ENCODE measurements around the gene TSFM.

The TSFM gene

DNA sequence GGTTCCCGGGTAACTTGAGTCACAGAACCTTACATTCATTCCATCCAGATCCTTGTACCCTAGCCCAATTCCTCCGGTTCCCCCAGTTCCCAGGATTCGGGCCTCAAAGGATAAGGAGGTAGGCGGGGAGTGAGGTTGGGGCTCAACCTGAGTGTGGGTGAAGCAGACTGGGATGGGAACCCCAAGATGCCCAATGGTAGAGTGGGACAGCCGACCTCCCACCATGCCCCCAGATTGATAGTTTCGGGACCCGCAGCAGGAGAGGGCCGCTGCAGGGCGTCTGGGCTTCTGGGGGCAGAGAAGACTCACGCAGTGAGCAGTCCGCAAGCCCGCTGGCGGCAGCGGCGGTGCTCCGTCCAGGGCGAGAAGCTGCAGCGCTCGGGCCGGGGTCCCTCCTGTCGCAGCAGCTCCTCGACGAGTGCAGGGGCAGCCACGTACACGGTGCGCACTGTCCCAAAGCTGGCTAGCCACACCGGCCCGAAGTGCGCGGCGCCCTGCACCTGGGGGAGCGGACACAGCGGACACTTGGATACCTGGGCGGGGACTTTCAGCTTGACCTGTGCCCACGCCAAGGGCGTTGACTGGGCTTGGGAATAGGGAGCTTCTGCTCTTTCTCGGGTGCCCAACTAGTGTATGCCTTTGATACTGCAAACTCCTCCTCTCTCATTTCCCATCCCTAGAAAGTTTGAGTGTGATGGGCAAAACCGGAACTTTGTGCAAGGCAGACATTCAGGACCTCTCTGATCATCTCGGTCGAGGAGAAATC is 16.7 kb upstream of the TSFM start:
- no peak for TF ChIP-seq ZFX (IDR thresholded peaks at IDR 0.05; ENCODE audit: borderline replicate concordance)
- TF ChIP-seq, protein P1, sequence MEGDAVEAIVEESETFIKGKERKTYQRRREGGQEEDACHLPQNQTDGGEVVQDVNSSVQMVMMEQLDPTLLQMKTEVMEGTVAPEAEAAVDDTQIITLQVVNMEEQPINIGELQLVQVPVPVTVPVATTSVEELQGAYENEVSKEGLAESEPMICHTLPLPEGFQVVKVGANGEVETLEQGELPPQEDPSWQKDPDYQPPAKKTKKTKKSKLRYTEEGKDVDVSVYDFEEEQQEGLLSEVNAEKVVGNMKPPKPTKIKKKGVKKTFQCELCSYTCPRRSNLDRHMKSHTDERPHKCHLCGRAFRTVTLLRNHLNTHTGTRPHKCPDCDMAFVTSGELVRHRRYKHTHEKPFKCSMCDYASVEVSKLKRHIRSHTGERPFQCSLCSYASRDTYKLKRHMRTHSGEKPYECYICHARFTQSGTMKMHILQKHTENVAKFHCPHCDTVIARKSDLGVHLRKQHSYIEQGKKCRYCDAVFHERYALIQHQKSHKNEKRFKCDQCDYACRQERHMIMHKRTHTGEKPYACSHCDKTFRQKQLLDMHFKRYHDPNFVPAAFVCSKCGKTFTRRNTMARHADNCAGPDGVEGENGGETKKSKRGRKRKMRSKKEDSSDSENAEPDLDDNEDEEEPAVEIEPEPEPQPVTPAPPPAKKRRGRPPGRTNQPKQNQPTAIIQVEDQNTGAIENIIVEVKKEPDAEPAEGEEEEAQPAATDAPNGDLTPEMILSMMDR (IDR thresholded peaks at IDR 0.05): no peak
- peak overlapping the region; percentile 83 for H3K27ac ChIP-seq

- H3K27ac ChIP-seq: peak within 1 kb of the TSS; percentile 83
Observed at GRCh38 chr12:57766464-57767304, 15.9 kb upstream of the TSFM start, which contains the start of gene CYP27B1. Gene CYP27B1, minus strand, starts transcription at chr12:57767078. Its CDS starts 37 bp downstream, at chr12:57767041.

GRCh38 chr12:57767305-57767698 is 15.3 kb upstream of the TSFM start:
- TF ChIP-seq, protein P1 (IDR thresholded peaks at IDR 0.05): no peak
- no peak for TF ChIP-seq ZFX (IDR thresholded peaks at IDR 0.05; ENCODE audit: borderline replicate concordance)
- H3K27ac ChIP-seq: peak overlapping the region; percentile 83

More at GRCh38 chr12:57766464-57767304, 15.9 kb upstream of the TSFM start, which contains the start of gene CYP27B1:
- TF ChIP-seq, protein P1 (IDR thresholded peaks at IDR 0.05): peak; percentile 44
- TF ChIP-seq ZFX (IDR thresholded peaks at IDR 0.05; ENCODE audit: borderline replicate concordance): no peak

- peak overlapping the region; percentile 83 for H3K27ac ChIP-seq
- TF ChIP-seq, protein P1 (IDR thresholded peaks at IDR 0.05): no peak
- TF ChIP-seq ZFX (IDR thresholded peaks at IDR 0.05; ENCODE audit: borderline replicate concordance): no peak
Observed at GRCh38 chr12:57767876-57768275, 14.7 kb upstream of the TSFM start.

DNA sequence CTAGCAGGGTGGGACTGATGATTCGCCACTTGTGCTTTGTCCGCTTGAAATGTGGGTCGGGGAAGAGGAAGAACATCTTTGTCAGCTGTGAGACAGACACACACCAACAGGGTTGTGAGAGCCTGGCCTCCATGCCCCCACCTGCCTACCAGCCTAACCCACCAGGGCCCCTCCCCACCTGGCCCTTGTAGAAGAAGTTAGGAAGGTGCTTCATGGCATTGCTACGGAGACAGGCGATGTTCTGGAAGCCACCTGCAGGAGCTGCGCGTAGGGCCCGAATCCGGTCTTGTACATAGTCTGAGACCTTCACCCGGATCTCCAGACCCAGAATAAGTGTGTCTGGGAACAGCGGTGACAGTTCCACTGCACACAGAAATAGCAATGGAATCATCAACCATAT is 13.0 kb upstream of the TSFM start:
- no peak overlapping the region for H3K27ac ChIP-seq

GRCh38 chr12:57770734-57771133 is 11.9 kb upstream of the TSFM start:
- peak overlapping the region; percentile 95 for H3K27ac ChIP-seq
- TF ChIP-seq, protein P1 (IDR thresholded peaks at IDR 0.05): no peak
- TF ChIP-seq ZFX (IDR thresholded peaks at IDR 0.05; ENCODE audit: borderline replicate concordance): no peak

More for the DNA sequence above, 13.0 kb upstream of the TSFM start:
- TF ChIP-seq ZFX (IDR thresholded peaks at IDR 0.05; ENCODE audit: borderline replicate concordance): no peak
- TF ChIP-seq, protein P1 (IDR thresholded peaks at IDR 0.05): no peak

Measured in 22Rv1 (cell line).